NCI-H1105 treated with DMSO at 0.1 percent for 48 hours (cell line): ENCODE data around the gene VILL.
"Not testable (repeated sequence)": the region's sequence is repeated elsewhere in the genome, so short reads cannot be mapped to it uniquely, and the experiment has no call there.

Source experiments
- DNase-seq: peaks from one replicate; lab custom pipeline; 2025; lab: John Stamatoyannopoulos, UW

VILL gene

DNA sequence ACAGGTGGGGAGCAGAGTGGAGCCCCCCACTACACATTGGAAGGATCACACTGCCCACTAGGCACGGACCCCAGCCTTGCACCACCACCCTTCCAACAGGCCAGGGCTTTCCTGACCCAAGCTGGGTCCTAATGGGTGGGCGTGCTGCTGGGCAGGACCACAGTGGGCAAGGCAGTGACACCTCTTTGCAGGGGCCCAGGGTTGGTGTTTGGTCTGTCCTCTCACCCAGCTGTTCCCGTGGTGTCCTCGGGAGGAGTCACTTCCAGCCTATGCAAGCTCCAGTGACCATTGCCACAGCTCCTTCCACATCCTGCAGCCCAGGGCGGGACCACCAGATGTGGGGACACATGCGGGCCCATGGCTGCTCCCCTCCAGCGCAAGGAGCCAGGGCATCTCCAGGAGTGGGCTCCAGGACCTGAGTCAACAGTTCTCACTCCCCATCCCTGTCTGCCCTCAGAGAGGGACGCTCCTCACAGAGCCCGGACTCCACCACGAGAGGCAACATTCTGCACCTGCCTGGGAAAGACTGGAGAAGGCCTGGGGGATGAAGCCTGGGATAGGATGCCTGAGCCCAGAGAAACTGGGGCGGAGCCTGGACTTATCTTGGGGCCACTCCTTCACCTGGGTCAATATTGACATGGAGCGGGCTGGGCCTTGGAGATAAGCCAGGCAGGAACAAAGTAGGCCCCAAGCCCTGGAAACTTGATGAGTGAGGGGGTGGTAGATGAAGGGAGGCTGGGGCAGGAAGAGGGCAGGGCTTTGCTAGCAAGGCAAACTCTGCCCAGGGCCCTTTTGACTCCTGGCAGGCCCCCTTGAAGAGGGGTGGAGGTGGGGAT lies 3.9 kb upstream of the VILL start:
- DNase-seq: peak; percentile 8

- DNase-seq: no peak
These were observed 3.3 kb upstream of the VILL start for GRCh38 chr3:37987315-37987697.

GRCh38 chr3:37987751-37988179 lies 2.8 kb upstream of the VILL start:
- DNase-seq: no peak

GRCh38 chr3:37988376-37988775 lies 2.2 kb upstream of the VILL start:
- not testable (repeated sequence) for DNase-seq

DNA sequence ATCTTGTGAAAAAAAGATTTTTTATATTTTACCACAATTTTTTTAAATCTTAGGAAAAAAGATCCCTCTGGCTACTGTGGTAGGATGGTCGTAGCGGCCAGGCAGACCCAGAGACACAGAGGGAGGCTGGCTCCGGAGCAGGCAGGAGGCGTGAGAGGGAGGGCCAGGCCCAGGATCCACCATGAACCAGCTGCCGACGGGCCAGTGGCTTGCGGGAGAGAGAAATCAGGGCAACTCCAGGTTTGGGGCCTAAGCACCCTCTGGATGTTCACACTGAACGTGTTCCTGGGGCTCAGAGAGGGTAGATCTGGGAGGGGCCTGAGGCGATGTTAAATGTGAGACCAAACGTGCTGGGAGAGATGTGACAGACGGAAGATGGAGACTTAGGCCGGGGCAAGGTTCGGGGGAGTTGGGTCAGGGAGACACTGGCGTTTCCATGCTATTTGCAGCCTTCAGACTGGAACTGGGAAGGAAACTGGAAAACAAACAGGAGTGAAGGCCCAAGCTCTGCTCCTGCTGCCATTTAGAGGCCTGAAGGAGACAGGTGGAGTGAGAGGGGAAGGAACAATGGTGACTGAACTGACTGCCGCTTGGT lies 1.6 kb upstream of the VILL start:
- no peak for DNase-seq

GRCh38 chr3:37989821-37990480 lies 635 bp upstream of the VILL start:
- no peak for DNase-seq

GRCh38 chr3:37991109-37991508 lies 523 bp downstream of the VILL start:
- DNase-seq: no peak

DNA sequence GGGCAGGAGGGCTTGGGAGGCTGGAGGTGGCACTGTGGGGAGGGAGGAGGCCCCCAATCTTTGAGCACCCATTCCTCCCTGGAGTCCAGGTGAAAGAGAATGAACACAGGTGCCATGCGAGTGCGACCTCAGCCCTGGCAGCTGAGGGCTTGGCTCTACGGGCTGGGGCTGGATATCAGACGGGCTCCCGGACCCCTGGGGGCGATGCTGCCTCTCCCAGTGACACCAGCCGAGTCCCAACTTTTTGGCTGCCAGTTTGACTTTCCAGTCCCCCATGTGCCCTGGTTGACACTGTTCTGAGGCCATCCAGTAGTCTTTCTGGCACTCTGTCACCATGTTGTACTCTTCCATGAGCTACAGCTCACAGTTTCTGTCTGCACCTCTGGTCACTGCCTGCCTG lies 1.2 kb downstream of the VILL start:
- no peak for DNase-seq

DNA sequence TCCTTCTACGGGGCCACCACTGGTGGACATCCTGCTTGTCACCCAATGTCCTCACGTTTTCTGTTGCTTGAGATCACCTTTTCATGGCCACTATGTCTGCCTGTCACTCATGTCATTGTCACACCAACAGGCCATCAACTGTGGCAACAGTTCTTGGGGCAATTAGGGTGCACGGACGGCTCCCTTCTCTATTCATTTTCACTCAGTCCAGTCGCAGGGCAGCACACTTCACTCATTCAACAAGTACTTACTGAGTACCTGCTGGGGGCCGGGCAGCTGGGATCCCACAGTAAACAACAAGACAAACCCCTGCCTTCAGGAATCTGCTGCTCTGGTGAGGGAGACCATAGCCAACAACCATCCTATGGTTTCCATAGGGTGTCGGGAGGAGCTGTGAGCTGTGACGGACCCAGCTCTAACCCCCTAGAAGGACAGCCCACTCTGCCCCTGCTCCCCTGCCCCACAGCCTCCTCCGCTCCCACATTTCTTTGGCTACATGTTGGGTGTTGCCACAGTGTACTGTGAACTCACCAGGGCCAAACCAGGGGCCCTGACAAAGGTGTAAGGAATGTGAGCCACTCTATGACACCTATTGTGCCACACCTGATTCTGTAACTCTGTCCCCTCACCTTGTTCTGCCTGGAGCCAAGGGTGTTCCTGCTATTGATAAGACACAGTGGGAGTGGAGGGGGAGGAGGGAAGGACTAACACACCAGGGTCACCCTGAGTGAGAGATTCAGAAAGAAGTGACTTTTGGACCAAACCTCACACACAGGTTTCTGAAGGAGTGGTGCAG lies 1.9 kb downstream of the VILL start:
- no peak for DNase-seq

GRCh38 chr3:37993067-37993455 lies 2.5 kb downstream of the VILL start:
- DNase-seq: no peak

DNA sequence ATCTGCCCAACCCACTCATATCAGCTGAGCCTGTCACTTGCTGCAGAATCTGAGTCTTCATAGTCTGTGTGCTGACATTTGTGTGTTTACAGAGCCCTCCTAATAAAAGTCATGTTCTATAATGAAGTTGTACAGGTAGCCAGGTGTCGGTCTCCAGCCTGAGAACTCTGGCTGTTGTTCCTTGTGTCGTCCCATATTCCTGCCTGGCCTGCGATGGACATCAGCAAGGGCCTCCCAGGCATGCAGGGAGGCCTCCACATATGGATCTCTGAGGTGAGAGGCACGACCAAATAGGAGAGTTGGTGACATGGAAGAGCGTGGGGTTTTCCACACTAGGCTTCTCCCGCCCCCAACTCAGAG lies 2.9 kb downstream of the VILL start:
- no peak for DNase-seq

- no peak for DNase-seq
These were observed 3.4 kb downstream of the VILL start for GRCh38 chr3:37993820-37994638.

DNA sequence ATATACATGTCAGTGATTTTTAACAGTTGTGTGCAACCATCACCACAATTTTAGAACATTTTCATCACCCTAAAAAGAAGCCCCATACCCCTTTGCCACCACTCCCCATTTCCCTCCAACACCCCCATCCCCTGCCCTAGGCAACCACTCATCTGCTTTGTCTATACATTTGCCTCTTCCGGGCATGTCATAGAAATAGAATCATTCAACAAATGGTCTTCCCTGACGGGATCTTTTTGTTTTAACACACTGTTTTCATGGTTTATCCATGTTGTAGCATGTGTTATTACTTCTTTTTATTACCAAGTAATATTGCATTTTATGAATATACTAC lies 4.0 kb downstream of the VILL start:
- DNase-seq: no peak

DNA sequence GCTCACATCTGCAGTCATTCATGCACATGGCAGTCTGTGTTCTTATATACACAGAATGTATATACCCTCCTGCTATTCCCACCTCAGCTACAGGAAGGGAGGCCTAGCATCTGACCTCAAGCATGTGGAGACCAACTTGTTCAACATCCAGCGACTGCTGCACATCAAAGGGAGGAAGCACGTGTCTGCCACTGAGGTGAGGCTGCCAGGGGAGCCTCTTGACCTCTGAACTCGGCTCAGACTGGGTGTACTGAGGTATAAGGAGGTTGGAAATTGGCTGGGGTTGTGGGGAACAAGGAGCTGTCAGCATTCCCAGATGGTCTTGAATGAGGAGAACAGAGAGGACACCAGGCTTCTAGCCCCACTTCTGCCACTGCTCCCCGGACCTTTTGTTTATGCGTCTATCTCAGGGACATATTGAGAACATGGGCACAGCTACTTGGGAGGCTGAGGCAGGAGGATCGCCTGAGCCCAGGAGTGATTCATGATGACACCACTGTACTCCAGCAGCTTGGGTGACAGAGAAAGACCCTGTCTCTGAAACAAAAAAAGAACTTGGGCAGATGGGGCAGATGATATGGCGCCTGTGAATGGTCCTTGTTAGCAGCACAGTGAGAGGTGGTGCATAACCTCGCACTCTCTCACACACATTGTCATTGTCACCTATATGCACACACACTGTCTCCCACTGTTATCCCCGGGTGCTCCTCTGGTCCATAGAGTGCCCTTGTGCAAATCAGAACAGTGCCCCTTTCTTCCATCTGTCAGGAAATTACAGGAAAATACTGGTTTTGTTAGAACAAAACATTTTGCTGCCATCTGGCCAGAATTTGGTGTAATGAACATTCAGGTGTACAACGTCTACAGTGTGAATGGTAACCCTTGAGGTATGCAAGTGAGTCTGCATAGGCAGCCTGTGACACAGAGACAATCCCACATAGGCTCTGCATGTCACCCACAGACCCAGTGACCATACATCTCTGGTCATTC lies 5.4 kb downstream of the VILL start:
- no peak for DNase-seq

DNA sequence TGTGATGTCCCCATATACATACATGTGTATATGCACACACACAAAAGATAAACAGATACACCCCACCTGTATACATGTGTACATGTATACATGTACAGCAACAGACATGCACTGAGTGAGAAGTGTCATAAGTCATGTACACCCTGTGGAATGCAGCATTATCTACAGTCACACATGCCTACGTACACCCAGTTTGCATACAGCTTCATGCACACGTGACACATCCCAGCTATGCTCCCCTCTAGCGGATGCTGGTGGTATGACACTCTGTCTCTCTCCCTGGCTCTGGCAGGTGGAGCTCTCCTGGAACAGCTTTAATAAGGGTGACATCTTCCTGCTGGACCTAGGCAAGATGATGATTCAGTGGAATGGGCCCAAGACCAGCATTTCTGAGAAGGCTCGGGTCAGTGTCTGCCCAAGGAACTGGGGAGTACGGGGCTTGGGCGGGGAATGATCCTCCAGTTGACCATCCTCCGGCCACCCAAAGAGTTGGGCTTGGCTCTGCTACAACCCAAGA lies 6.3 kb downstream of the VILL start:
- DNase-seq: peak; percentile 45

DNA sequence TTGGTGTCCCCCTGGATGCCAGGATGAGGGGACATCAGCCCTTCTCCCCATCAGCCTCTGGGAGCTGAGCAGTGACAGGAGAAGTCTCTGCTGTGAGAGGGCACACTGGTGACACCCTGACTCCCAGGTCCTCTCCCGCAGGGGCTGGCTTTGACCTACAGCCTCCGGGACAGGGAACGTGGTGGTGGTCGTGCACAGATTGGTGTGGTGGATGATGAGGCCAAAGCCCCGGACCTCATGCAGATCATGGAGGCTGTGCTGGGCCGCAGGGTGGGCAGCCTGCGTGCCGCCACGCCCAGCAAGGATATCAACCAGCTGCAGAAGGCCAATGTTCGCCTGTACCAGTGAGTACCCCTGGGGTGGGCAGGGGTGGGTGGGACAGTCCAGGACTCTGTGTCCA lies 6.8 kb downstream of the VILL start:
- no peak for DNase-seq

GRCh38 chr3:37997791-37998370 lies 7.3 kb downstream of the VILL start:
- DNase-seq: no peak

DNA sequence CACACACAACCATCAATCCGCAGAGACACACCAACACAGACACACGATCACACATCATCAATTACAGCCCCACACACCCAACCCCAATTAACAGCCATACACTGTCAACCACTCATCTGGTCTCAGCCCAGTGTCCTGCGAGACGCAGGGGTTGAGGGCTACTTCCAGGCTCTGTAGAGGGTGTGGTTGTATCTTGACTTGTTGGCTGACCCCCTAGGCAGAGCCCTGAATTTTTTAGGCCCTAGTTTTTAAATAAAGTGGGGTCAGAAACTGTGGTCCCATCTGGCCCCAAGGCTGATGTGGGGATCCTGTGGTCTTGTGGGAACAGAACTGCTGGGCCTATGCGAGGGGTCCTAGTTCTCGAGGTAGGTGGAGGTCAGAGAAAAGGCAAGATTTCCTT lies 9.2 kb downstream of the VILL start:
- DNase-seq: no peak

DNA sequence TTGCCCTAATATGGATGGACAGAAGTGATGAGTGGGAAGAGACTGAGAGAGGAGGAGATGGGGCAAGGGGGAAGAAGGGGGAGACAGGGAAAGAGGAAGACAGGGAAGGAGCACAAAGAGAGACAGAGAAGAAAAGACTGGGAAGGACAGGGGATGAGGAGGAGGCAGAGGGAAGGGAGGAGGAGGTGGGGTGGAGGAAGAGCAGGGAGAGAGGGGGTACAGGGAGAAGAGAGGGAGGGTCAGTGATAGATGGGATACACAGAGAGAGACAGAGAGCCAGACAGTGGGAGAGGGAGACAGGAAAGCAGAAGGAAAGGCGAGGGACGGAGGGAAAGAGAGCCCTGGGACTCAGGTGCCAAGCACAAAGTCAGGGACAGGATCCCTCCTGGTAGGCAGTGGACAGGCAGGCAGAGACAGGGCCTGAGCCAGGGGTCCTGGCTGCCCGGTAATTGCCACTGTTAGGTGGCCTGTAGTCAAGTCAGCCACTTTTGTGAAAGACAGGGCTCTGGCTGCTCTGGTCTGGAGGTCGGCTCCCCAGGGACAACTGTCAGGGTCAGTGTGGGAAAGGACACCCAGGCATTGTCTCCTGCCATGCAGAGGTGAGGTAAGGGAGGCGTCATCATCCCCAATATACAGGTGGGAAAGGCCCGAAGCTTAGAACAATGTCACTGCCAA lies 9.8 kb downstream of the VILL start:
- no peak for DNase-seq
